CD4-positive, alpha-beta T cell treated with Interferon gamma for 1 hour (primary cell): ENCODE measurements around the gene C14orf39.
"Not testable (repeated sequence)": the region's sequence is repeated elsewhere in the genome, so short reads cannot be mapped to it uniquely, and the experiment has no call there.

Experiments used
- DNase-seq: peaks from one replicate; pipeline ENCODE4 v3.0.0-alpha.2; 2020

The C14orf39 gene

DNA sequence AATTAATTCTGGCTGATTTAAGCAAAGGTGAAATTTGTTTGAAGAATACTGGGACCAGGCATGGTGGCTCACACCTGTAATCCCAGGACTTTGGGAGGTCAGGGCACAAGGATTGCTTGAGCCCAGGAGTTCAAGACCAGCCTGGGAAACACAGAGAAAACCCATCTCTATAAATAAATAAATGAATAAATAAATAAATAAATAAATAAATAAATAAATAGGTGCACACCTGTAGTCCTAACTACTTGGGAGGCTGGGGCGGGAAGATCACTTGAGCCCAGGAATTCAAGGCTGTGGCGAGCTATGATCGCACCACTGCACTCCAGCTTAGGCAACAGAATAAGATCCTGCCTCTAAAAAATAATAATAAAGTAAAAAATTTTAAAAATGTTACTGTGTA, 4.4 kb upstream of the C14orf39 start:
- no peak for DNase-seq

DNA sequence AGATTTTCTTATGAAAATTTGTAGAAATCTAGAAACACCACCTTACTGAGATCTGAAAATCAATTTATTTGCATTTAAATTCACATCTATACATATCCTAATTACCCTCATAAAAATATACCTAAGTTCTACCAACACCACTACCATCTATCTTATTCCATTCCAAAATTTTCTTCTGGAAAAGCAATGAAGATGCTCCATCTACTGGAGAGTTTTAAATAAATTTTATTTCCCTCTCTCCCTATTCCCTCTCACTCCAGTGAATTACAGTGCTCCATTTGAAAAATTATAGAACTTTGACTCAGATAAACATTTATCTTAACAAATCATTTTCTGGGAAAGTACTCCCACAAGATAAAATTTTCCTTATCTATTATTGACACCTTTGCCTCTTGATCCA, 2.3 kb upstream of the C14orf39 start:
- DNase-seq: no peak

GRCh38 chr14:60487211-60487610, 1.3 kb upstream of the C14orf39 start:
- no peak for DNase-seq

- no peak for DNase-seq
Observed at GRCh38 chr14:60485057-60485597, 736 bp downstream of the C14orf39 start.

- DNase-seq: no peak
Observed at GRCh38 chr14:60482743-60483142, 3.1 kb downstream of the C14orf39 start.

- not testable (repeated sequence) for DNase-seq
Observed at GRCh38 chr14:60480248-60480647, 5.6 kb downstream of the C14orf39 start.

DNA sequence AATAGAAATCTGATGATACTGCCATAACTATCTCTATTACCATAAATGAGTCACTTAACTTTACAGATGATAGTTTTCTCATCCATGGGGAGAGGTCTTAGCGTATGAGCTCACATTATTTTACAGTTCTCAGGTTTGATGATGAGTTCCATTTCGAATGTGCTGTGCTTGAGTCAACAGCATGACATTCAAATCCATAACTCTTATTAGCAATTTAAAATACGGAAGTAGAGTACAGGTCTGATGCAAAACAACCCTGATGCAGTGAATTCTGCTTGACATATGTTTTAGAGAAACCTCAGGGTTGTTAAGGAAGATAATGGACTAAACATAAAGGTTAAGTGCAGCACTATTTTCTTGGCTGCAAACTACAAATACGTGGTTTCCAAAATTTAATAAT, 30.0 kb downstream of the C14orf39 start:
- no peak for DNase-seq

DNA sequence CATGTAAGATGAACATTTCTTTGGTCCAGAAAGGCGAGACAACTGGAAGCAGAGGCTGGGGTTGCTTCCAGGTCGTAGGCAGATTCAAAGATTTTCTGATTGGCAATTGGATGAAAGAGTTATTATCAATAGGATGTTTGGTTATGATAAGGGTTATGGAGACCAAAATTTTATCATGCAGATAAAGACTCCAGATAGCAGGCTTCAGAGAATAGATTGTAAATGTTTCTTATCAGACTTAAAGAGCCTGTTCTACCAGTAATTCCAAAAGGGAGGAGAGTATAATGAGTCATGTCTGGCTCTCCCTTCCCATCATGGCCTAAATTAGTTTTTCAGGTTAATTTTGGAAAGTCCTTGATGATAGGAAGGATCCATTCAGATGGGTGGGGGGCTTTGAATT, 55.6 kb downstream of the C14orf39 start:
- no peak for DNase-seq

GRCh38 chr14:60420050-60420449, 65.8 kb downstream of the C14orf39 start:
- DNase-seq: no peak

DNA sequence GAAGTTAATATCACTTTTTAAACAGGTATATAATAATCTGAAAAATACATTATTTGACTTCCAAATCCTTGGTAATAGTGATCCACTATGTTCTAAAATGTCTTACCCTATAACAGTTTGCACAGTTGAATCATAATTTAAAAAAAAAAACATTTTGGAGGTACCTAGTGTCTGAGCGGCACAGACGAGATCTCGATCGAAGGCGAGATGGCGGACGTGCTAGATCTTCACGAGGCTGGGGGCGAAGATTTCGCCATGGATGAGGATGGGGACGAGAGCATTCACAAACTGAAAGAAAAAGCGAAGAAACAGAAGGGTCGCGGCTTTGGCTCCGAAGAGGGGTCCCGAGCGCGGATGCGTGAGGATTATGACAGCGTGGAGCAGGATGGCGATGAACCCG, 88.3 kb downstream of the C14orf39 start:
- not testable (repeated sequence) for DNase-seq

GRCh38 chr14:60396718-60397343, 89.0 kb downstream of the C14orf39 start:
- DNase-seq: no peak
